GM19035 (cell line): ENCODE results near the gene RNF225.
"Not testable (repeated sequence)": the region's sequence is repeated elsewhere in the genome, so short reads cannot be mapped to it uniquely, and the experiment has no call there.

Source experiments
- ATAC-seq: cut with Tn5 transposase; IDR thresholded peaks from one replicate; pipeline ENCODE4 v1.9.1; 2021; ENCODE audit not compliant: unreplicated experiment

Gene RNF225

DNA sequence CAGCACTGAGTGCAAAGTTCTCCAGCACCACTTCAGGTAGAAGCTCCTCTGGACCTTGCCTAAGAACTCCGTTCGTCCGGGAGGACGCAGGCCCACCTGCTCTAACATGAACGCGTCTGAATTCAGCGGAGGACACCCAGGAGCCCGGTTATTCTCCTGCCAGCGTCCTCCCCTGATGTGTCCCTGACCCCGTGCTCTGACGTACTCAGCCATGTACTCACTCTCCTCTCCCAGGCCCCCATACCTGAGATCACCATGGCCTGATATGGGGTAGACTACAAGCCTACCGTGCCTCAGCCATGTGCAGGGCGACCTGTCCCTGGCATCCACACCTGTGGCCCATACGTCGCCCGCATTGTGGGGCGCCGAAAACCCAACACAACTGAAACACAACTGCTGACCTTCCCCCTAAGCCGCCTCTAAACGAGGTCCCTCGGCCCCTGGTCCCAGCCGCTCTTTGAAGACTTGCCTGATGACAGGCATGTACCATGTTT, 12.2 kb downstream of the RNF225 start:
- no peak for ATAC-seq

DNA sequence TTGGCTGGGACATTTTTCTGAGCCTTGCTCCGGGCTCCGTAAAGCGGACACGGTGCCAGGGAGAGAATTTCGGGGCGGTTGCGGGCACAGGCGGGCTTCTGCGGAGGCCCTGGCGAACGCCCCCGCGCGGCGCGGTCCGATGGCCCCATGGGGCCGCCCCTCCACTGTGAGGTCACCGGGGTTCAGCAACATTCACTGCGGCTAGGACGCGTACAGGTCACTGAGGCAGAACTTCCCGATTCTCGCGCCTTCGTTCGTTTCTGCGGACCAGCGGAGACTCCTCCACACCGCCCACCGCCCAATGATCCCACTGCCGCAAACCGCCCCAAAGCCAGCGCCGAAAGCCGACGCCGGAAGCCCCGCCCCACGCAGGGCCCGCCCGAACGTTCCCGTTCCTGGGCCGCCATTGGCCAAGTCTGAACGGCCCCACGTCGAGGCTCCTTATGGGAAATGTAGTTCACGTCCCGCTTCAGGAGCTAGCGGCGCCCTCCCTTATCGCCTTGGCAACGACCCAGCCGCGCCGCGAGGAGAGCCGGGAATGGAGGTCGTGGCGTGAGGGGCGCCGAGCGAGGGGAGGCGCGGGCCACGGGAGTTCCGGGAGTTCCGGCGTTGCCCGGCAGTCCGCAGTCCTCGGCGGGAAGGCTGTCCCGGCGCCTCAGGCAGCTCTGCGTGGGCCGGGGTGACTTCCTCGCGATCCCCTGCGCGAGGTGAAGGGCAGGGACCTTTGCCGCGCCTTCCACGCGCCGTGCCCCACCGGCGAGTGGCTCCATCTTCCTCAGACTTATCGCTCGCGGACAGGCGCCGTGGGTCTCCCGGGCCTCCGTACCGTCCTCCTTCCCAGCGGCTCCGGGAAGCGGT, 12.9 kb downstream of the RNF225 start, which contains the start of gene ZNF584:
Gene ZNF584, plus strand, starts transcription at position 498 of the 858 bp plus-strand sequence. CDS start 499 bp downstream, outside the sequence.
- peak; percentile 92 for ATAC-seq

GRCh38 chr19:58409010-58409790, 13.7 kb downstream of the RNF225 start:
- ATAC-seq: peak; percentile 14

GRCh38 chr19:58416604-58417003, 21.1 kb downstream of the RNF225 start:
- ATAC-seq: no peak

GRCh38 chr19:58417071-58417470, 21.6 kb downstream of the RNF225 start:
- ATAC-seq: no peak

GRCh38 chr19:58428617-58429016, 33.2 kb downstream of the RNF225 start:
- no peak for ATAC-seq

DNA sequence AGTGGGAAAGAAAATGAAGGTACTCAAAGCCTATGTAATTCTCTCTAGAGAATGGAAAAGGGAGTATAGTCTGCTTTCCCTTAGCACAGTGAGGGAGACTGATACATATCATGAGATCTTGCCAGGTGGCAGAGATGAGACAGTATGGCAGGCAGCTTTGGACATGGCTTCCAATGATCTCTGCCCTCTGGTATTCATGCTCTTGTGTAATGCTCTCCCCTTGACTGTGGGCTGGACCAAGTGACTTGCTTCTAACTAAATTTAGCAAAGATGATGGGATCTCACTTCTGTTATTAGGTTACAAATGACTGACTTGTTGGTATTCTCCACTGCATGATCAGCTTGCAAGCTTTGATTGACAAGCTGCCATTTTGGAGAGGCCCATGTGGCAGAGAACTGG, 34.3 kb downstream of the RNF225 start:
- no peak for ATAC-seq

- ATAC-seq: no peak
Measured at GRCh38 chr19:58434217-58434616, 38.8 kb downstream of the RNF225 start.

GRCh38 chr19:58439576-58440554, 44.4 kb downstream of the RNF225 start, which contains the start of gene ZNF132:
Gene ZNF132 (minus strand): TSS chr19:58440153. CDS start chr19:58439821, 332 bp downstream.
- ATAC-seq: peak; percentile 96

GRCh38 chr19:58440556-58440955, 45.1 kb downstream of the RNF225 start:
- ATAC-seq: no peak

DNA sequence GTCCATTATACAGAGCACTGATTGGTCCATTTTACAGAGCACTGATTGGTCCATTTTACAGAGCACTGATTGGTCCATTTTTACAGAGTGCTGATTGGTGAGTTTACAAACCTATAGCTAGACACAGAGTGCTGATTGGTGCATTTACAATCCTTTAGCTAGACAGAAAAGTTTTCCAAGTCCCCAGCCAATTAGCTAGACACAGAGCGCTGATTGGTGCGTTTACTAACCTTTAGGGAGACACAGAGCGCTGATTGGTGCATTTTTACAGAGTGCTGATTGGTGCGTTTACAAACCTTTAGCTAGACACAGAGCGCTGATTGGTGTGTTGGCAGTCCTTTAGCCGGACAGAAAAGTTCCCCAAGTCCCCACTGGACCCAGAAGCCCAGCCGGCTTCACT, 47.5 kb downstream of the RNF225 start:
- not testable (repeated sequence) for ATAC-seq
